MCF 10A (cell line): Measurements from ENCODE around the gene CACNG5. TPM values are rescaled to one million over a fixed set of nuclear protein-coding genes. Genes with fewer than 3 reads are reported as not detected.

Source experiments
- BruUV-seq: library from RNA; stranded (reverse); fragments of 400-500 nt; replicated peaks from 2 replicates; lab custom pipeline; 2021; lab: Mats Ljungman, UMichigan
- CTCF ChIA-PET: fragments of 300-600 bp; sonication (Branson Sonifier 250); formaldehyde crosslinking; extraction: SDS; loops from one replicate; lab custom pipeline; 2021; ENCODE audit warnings: antibody characterized with exemption, inconsistent platforms; lab: Yijun Ruan, JAX
- POLR2A ChIA-PET: fragments of 300-600, 350-650 bp; sonication (Branson Sonifier 250); formaldehyde crosslinking; extraction: SDS; loops from one replicate; lab custom pipeline; 2020; ENCODE audit warnings: antibody characterized with exemption, inconsistent platforms; lab: Yijun Ruan, JAX
- DNase-seq: peaks from one replicate; pipeline ENCODE4 v3.0.0-alpha.2; 2018; ENCODE audit not compliant: unreplicated experiment
- H3K27ac Mint-ChIP-seq: one replicate; pipeline ENCODE4 v1.8.0; 2022; ENCODE audit warnings: mild to moderate bottlenecking, low read depth, mixed read lengths; ENCODE audit not compliant: unreplicated experiment
- H3K27me3 Mint-ChIP-seq: one replicate; pipeline ENCODE4 v1.8.0; 2022; ENCODE audit warnings: mixed read lengths; ENCODE audit not compliant: insufficient read depth, unreplicated experiment
- H3K36me3 Mint-ChIP-seq: one replicate; pipeline ENCODE4 v1.8.0; 2022; ENCODE audit warnings: mild to moderate bottlenecking, moderate library complexity, mixed read lengths; ENCODE audit not compliant: insufficient read depth, unreplicated experiment
- H3K4me1 Mint-ChIP-seq: one replicate; pipeline ENCODE4 v1.8.0; 2022; ENCODE audit warnings: mixed read lengths; ENCODE audit not compliant: insufficient read depth, unreplicated experiment
- H3K4me3 Mint-ChIP-seq: one replicate; pipeline ENCODE4 v1.8.0; 2022; ENCODE audit warnings: mild to moderate bottlenecking, moderate library complexity, mixed read lengths; ENCODE audit not compliant: unreplicated experiment
- H3K9me3 Mint-ChIP-seq: one replicate; pipeline ENCODE4 v1.8.0; 2022; ENCODE audit warnings: mixed read lengths; ENCODE audit not compliant: unreplicated experiment
- CTCF ChIP-seq: fragments of 200-600 bp; IDR thresholded peaks from one replicate; pipeline ENCODE4 v1.8.0; 2022; ENCODE audit warnings: antibody characterized with exemption, mild to moderate bottlenecking; ENCODE audit not compliant: unreplicated experiment
- intact Hi-C: fragments of 100-400 bp; cut with micrococcal nuclease; formaldehyde crosslinking; loops from 2 replicates; pipeline ENCODE4 v1.14.1; 2022
- total RNA-seq: library from RNA; stranded (reverse); gene quantifications from 2 replicates; pipeline ENCODE4 v1.2.3, GENCODE V29; 2022

CACNG5 gene
- total RNA-seq, 1 experiment from 2014 or later: not detected

DNA sequence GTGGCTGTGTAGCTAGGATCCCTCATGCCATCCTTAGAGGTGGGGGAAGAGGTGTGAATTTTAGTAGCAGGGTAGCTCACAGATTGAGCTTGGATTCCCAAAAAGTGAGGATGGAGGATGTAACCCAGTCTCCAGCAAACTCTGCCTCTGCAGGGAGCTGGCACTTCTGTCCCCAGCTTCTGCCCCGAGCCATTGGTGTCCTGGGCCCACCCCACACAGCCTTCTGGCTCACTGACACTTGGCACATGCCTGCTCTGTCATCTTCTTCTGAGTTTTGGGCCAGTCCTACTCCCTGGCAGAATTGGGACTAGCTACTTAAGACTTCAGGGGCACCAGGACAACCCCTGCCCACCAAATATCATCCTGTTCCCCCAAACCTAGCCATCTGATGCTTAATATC, 2.3 kb downstream of the CACNG5 start:
- no peak for DNase-seq
- CTCF ChIA-PET: interaction anchor here (0.9 to 1.1 kb wide), 2 partner anchors 55 to 109 kb away, joined by 3 to 6 read pairs; no protein-coding TSS in a partner anchor
- intact Hi-C loops: no loop called here
- Mint-ChIP-seq H3K4me3 (no peak overlapping the region), H3K4me1 (no peaks in the 10 kb centered on the region), H3K9me3 (no peaks in the 10 kb centered on the region), H3K27me3 (peaks cover 26% of the 10 kb centered on the region), H3K36me3 (no peaks in the 10 kb centered on the region), H3K27ac (no peak overlapping the region)
- BruUV-seq: no TSS peak
- POLR2A ChIA-PET: no interaction called here
- TF ChIP-seq CTCF: no peak

DNA sequence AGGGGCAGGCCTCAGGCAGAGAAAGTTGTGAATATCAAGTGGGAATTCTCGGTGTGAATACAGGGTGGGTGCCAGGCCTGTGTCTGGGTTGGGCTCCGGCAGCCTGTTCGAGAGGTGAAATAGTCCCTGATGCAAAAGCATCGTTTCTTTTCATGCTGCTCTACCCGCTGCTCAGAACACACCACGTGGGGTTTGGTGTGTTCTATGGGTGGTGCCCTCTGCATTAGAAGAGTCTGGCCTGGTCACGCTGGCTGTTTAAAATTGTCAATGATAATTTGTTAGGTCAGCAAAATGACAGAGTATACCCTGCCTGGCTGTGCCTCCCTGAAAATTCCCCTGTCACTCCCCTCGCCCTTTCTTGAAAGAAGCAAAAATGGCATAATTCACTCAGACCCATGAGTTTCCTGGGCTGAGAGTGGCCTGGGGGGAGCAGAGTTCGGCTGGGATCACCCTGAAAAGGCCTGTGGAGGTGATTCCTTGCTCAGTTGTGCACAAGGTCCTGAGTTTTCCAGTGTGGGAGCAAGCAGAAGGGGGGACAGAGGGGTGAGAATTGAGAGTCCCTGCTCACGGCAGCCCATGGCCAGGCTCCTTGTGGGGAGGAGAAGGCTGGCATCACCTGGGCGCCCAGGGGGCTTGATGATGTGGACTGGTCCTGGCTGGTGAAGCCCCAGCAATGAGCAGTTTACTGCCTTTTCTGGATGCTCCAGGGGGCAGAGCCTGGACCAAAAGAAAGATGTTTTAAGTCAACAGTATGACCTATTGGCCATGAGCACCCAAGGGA, 3.2 kb downstream of the CACNG5 start:
- intact Hi-C loops: no loop called here
- no peak for DNase-seq
- H3K4me3 Mint-ChIP-seq: no peak overlapping the region
- no peaks in the 10 kb centered on the region for H3K9me3 Mint-ChIP-seq
- H3K27me3 Mint-ChIP-seq: peaks cover 24% of the 10 kb centered on the region
- no TSS peak for BruUV-seq
- H3K36me3 Mint-ChIP-seq: no peaks in the 10 kb centered on the region
- POLR2A ChIA-PET: no interaction called here
- no peaks in the 10 kb centered on the region for H3K4me1 Mint-ChIP-seq
- no peak overlapping the region for H3K27ac Mint-ChIP-seq
- TF ChIP-seq CTCF: no peak
- CTCF ChIA-PET: interaction anchor here (0.9 kb wide), 1 partner anchor 110 kb away, joined by 3 read pairs; no protein-coding TSS in a partner anchor

DNA sequence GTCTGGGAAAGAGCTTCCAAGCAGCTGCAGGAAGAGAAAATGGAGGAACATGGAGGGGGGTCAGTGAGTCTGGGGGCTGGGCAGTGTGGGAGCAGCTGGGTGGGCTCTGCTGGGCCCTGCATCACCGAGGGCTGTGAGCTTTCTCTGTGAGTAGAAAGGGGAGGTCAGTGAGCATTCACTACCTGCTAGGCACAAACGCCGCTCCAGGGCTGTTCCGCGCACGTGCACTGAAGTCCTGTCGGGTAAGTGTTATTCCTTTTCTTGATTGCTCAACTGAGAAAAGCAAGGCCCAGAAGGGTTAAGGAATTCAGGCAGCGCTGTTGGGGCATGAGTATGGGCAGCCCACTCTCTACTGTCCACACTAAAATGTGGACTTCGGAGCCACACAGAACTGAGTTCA, 4.7 kb downstream of the CACNG5 start:
- intact Hi-C loops: loop anchor here (1.0 kb wide), 1 partner anchor 19 kb away; no protein-coding TSS in a partner anchor
- ChIA-PET POLR2A (interaction anchor here (0.7 kb wide), 1 partner anchor 355 kb away, joined by 3 read pairs; no protein-coding TSS in a partner anchor), CTCF (no interaction called here)
- TF ChIP-seq CTCF: no peak
- H3K27ac Mint-ChIP-seq: no peak overlapping the region
- no TSS peak for BruUV-seq
- H3K36me3 Mint-ChIP-seq: no peaks in the 10 kb centered on the region
- DNase-seq: no peak
- no peak overlapping the region for H3K4me3 Mint-ChIP-seq
- H3K4me1 Mint-ChIP-seq: no peaks in the 10 kb centered on the region
- H3K9me3 Mint-ChIP-seq: no peaks in the 10 kb centered on the region
- H3K27me3 Mint-ChIP-seq: peaks cover 24% of the 10 kb centered on the region

DNA sequence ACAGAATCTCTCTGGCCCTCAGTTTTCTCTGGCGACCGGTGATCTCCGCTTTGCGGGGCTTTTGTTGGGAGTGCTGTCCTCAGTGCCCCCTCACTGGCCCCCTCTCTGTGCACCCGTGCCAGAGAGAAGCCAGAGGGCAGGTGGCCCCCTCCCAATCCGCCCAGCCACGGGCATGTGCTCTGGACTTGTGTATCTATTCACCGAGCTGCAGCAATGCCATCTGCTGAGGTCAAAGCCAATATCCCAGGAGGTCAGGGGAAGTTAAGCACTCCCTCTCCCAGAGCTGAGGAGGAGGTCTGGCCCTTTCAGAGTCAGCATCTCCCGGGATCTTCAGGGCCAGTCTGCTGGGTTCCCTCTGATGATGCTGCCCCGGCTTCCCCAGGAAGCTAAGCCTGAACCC, 5.1 kb downstream of the CACNG5 start:
- H3K4me3 Mint-ChIP-seq: no peak overlapping the region
- peaks cover 26% of the 10 kb centered on the region for H3K27me3 Mint-ChIP-seq
- ChIA-PET CTCF (no interaction called here), POLR2A (no interaction called here)
- H3K36me3 Mint-ChIP-seq: no peaks in the 10 kb centered on the region
- DNase-seq: no peak
- intact Hi-C loops: no loop called here
- no peaks in the 10 kb centered on the region for H3K9me3 Mint-ChIP-seq
- TF ChIP-seq CTCF: no peak
- no TSS peak for BruUV-seq
- H3K4me1 Mint-ChIP-seq: no peaks in the 10 kb centered on the region
- no peak overlapping the region for H3K27ac Mint-ChIP-seq
